Endothelial cell (in vitro differentiated cells): ENCODE data around the gene LZTR1. TPM values are rescaled to one million over a fixed set of nuclear protein-coding genes. Genes with fewer than 3 reads are reported as not detected.

Source experiments
- DNase-seq: peaks from one replicate; pipeline ENCODE4 v3.0.0; 2021; ENCODE audit warnings: low spot score
- H3K27ac Mint-ChIP-seq: one replicate; pipeline ENCODE4 v1.8.0; 2021; ENCODE audit warnings: mixed read lengths, inconsistent platforms; ENCODE audit not compliant: unreplicated experiment
- H3K27me3 Mint-ChIP-seq: one replicate; pipeline ENCODE4 v1.8.0; 2021; ENCODE audit warnings: mild to moderate bottlenecking, moderate library complexity, mixed read lengths, inconsistent platforms; ENCODE audit not compliant: unreplicated experiment
- H3K36me3 Mint-ChIP-seq: one replicate; pipeline ENCODE4 v1.8.0; 2021; ENCODE audit warnings: mild to moderate bottlenecking, low read depth, mixed read lengths, inconsistent platforms; ENCODE audit not compliant: unreplicated experiment
- H3K4me1 Mint-ChIP-seq: one replicate; pipeline ENCODE4 v1.8.0; 2021; ENCODE audit warnings: mild to moderate bottlenecking, mixed read lengths, inconsistent platforms; ENCODE audit not compliant: unreplicated experiment
- H3K4me3 Mint-ChIP-seq: one replicate; pipeline ENCODE4 v1.8.0; 2021; ENCODE audit warnings: mild to moderate bottlenecking, mixed read lengths, inconsistent platforms; ENCODE audit not compliant: unreplicated experiment
- H3K9me3 Mint-ChIP-seq: one replicate; pipeline ENCODE4 v1.8.0; 2021; ENCODE audit warnings: mixed read lengths, inconsistent platforms; ENCODE audit not compliant: unreplicated experiment
- CTCF ChIP-seq: fragments of 200-600 bp; sonication (generic); IDR thresholded peaks from one replicate; pipeline ENCODE4 v1.5.0; 2021; ENCODE audit warnings: antibody characterized with exemption; ENCODE audit not compliant: unreplicated experiment
- total RNA-seq: library from RNA; stranded (reverse); fragmentation: NEBNext Ultra II Directional; extraction: Animal tissue kit (Norgen Biotek cat#: 25700); gene quantifications from one replicate; pipeline ENCODE4 v1.2.1, GENCODE V29; 2021; ENCODE audit not compliant: unreplicated experiment

The LZTR1 gene
- total RNA-seq, 1 donor from 2014 or later, result 113 TPM

GRCh38 chr22:20956258-20957101 is 25.6 kb upstream of the LZTR1 start:
- H3K4me1 Mint-ChIP-seq, result no peaks in the 10 kb centered on the region
- no peak for TF ChIP-seq CTCF
- DNase-seq, result no peak
- no peak overlapping the region for H3K27ac Mint-ChIP-seq
- no peak overlapping the region for H3K4me3 Mint-ChIP-seq
- H3K36me3 Mint-ChIP-seq, result no peaks in the 10 kb centered on the region
- H3K9me3 Mint-ChIP-seq, result no peaks in the 10 kb centered on the region
- H3K27me3 Mint-ChIP-seq, result peaks cover 5% of the 10 kb centered on the region

- Mint-ChIP-seq H3K4me1 (no peaks in the 10 kb centered on the region), H3K27ac (no peak overlapping the region), H3K4me3 (no peak overlapping the region), H3K27me3 (peaks cover 5% of the 10 kb centered on the region), H3K36me3 (no peaks in the 10 kb centered on the region), H3K9me3 (no peaks in the 10 kb centered on the region)
- no peak for TF ChIP-seq CTCF
- DNase-seq, result no peak
Measured at GRCh38 chr22:20957102-20957682, 24.9 kb upstream of the LZTR1 start.

DNA sequence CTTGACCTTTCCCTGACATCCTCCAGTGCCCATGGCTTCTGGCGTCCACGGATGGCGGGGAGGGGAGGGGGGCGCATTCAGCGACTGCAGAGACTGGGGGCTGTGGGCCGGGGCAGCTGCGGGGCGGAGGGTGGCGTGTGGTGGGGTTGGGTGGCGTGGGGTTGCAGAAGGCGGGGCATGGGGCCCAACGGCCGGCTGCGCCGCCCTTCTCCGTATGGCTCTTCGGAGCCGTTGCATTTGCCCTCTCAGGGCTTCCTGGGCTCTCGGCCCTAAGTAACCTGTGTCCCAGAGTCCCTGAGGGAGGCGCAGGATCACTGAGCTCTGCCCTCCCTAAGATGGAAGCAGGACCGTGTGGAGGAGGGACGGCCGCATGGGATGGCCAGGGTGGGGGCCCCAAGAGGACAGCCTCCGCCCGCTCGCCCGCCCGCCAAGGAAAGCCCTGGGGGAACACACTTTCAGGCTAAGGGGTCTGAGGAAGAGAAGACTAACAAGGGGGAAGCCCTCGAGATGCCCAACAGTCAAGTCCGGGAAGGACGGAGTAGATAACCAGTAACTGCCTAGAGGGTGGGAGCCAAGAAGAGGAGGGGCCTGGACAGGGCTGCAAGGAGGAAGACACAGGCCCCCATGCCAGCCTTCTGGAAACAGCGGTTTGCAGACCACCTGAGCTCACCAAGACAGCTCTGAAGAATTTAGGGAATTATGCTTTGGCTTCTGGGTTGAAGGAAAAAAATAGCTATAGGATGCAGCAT is 24.2 kb upstream of the LZTR1 start:
- TF ChIP-seq CTCF, result no peak
- no peak for DNase-seq

DNA sequence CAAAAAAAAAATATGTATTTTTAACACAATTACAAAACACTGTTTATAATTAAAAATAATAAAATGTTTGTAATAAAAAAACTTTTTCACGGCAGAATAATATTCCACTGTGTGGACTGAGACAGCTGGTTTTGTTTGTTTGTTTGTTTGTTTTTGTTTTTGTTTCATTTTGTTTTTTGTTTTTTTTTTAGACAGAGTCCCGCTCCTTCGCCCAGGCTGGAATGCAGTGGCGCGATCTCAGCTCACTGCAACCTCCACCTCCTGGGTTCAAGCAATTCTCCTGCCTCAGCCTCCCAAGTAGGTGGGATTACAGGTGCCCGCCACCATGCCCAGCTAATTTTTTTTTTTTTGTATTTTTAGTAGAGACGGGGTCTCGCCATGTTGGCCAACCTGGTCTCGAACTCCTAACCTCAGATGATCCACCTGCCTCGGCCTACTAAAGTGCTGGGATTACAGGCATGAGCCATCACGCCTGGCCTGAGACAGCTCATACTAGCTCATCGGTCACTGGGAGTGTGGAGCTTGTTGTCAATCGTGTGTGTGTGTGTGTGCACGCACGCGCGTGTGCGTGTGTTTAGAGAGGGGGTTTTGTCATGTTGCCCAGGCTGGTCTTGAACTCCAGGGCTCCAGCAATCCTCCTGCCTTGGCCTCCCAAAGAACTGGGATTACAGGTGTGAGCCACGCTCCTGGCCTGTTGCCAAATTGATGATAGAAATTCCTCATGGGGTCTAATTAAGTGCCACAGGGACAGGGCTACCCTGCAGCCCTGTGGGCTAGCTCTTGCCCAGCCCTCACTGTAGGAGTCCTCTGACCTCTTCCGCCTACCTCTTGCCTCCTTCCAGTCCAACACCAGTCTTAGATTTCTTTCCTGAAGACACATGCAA is 22.3 kb upstream of the LZTR1 start:
- no peak overlapping the region for H3K4me3 Mint-ChIP-seq
- TF ChIP-seq CTCF, result no peak
- no peak overlapping the region for H3K27ac Mint-ChIP-seq
- no peaks in the 10 kb centered on the region for H3K9me3 Mint-ChIP-seq
- H3K36me3 Mint-ChIP-seq, result no peaks in the 10 kb centered on the region
- H3K27me3 Mint-ChIP-seq, result peaks cover 16% of the 10 kb centered on the region
- DNase-seq, result no peak
- H3K4me1 Mint-ChIP-seq, result peaks cover 5% of the 10 kb centered on the region

More for the DNA sequence above, 24.2 kb upstream of the LZTR1 start:
- Mint-ChIP-seq H3K27ac (no peak overlapping the region), H3K4me1 (no peaks in the 10 kb centered on the region), H3K36me3 (no peaks in the 10 kb centered on the region), H3K27me3 (peaks cover 5% of the 10 kb centered on the region), H3K4me3 (no peak overlapping the region), H3K9me3 (no peaks in the 10 kb centered on the region)
